GM15510 (cell line): Measurements from ENCODE around the gene PFN2.

ENCODE experiments used
- POLR2A ChIP-seq: IDR thresholded peaks from 3 replicates; pipeline ENCODE4 v1.6.1; 2011; ENCODE audit warnings: borderline replicate concordance; ENCODE audit not compliant: insufficient read length; ENCODE audit errors: extremely low read depth

PFN2 gene

DNA sequence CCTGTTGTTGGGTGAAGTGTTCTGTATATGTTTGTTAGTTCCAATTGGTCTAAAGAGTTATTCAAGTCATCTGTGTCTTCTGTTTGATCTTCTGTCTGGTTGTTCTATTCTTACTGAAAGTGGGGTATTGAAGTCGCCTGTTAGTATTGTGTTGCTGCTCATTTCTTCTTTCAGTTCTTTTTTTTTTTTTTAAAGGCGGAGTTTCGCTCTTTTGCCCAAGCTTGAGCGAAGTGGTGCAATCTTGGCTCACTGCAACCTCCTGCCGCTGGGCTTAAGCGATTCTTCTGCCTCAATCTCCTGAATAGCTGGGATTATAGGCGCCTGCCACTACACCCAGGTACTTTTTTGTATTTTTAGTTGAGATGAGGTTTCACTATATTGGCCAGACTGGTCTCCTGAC is 23.5 kb downstream of the PFN2 start:
- TF ChIP-seq POLR2A, result no peak

DNA sequence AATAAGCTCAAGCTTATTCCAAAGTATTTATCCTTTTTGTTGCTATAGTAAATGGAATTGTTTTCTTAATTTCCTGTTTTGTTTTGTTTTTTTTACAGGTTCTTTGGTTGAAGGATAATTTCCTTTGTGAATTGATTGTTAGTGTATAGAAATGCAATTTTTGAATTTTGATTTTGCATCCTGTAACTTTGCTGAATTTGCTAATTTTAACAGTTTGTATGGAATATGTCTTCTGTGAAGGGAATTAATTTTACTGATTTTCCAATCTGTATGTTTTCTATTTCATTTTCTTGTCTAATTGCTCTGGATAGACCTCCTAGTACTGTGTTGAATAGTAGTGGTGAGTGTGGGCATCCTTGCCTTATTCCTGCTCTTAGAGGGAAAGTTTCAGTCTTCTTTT is 28.3 kb downstream of the PFN2 start:
- TF ChIP-seq POLR2A, result no peak

DNA sequence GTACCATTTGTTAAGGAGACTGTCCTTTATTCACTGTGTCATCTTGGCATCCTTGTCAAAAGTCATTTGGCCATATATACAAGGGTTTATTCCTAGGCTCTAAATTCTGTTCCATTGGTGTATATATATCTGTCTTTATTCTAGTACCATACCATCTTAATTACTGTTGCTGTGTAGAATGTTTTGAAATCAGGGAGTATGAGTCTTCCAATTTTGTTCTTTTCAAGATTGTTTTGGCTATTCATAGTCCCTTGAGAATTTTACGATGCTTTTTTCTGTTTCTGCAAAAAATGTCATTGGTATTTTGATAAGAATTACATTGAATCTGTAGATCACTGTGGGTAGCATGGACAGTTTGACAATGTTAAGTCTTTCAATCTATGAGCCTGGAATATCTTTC is 28.7 kb downstream of the PFN2 start:
- no peak for TF ChIP-seq POLR2A

DNA sequence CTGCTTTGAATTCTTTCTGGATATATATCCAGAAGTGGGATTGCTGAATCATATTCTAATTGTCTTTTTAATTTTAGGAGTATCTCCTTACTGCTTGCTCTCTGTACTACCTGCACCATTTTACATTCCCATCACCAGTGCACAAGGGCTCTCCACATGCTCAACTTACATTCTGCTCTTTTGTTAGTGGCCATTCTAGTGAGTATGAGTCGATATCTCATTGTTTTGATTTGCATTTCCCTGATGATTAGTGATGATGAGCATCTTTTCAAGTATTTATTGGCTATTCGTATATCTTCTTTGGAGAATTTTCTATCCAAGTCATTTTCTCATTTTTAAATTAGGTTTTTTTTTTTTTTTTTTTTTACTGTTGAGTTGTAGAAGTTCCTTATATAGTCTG is 29.5 kb downstream of the PFN2 start:
- TF ChIP-seq POLR2A, result no peak

DNA sequence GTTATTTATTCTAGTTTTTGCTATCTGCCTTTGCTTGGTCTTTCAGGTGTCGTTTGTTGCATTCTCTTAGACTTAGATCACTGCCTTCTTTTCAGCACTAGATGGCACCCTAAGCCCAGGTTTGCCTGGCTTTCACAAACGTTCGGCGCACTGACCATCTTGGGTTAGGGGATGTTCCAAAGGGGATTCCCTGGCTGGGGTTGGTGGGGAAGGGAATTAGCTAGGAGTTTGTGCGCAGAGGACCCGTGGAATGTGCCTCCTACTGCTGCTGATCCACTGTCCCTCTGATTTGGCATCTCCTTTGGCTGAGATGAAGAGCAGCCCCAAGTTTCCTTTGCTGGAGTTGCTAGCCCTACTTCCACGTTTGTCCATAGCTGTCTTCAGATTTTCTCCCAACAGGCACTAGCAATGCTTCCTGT is 33.9 kb downstream of the PFN2 start:
- TF ChIP-seq POLR2A, result no peak

DNA sequence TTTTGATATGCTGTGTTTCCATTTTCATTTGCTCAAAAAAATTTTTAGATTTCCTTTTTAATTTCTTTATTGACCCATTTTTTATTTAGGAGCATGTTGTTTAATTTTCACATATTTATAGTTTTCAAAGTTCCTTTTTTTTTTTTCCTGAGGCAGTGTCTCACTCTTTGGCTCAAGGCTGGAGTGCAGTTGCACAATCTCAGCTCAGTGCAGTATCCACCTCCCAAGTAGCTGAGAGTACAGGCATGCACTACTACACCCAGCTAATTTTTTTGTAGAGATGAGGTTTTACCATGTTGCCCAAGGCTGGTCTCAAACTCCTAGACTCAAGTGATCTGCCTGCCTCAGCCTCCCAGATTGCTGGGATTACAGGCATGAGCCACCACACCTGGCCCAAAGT is 36.2 kb downstream of the PFN2 start:
- TF ChIP-seq POLR2A, result no peak

DNA sequence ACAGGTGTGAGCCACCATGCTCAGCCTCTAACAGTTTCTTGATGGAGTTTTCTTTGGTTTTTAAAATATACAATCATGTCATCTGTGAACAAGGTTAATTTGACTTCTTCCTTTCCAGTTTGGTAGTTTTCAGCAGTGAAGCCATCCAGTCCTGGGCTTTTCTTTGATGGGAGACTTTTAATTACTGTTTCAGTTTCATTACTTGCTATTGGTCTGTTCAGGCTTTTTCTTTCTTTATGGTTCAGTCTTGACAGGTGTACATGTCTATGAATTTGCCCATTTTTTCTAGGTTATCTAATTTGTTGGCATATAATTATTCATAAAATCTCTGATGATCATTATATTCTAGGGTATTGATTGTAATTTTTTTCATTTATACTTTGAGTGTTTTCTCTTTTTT is 36.8 kb downstream of the PFN2 start:
- TF ChIP-seq POLR2A, result no peak

DNA sequence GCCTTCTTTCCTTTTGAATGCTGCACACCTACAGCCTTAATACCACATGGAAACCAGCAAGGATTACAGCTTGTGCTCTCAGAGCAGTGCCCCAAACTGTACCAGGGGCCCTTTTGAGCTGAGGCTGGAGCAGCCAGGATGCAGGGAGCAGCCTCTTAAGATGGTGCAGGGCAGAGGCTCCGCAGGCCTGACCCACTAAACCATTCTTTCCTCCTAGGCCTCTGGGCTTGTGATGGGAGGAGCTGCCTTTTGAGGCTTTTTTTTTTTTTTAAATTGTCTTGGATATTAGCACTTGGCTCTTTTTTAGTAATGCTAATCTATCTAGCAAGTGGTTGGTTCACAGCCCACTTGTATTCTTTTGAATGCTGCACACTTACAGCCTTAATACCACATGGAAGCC is 37.7 kb downstream of the PFN2 start:
- TF ChIP-seq POLR2A, result no peak

DNA sequence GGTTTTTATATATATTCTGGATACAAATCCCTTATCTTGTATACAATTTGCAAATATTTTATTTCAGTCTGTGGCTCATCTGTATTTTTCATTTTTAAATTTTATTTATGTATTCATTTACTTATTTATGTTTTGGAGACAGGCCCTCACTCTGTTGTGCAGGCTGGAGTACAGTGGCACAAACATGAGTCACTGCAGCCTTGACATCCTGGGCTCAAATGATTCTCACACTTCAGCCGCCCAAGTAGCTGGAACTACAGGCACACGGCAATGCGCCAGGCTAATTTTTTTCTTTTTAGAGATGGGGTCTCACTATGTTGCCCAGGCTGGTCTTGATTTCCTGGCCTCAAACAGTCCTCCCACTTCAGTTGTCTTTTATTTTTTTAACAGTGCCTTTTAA is 50.6 kb downstream of the PFN2 start:
- TF ChIP-seq POLR2A, result no peak

DNA sequence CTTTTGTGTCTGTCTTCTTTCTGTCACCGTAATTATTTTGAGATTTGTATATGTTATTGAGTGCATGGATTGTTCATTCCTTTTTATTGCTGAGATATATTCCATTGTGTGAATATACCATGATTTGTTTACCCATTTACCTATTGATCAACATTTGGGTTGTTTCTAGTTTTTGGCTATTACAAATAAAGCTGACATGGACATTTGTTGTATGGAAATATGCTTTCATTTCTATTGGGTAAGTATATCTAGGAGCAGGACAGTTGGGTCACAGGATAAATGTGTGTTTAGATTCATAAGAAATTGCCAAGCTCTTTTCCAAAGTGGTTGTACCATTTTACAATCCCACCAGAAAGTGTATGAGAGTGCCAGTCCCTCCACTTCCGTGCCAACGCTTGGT is 51.2 kb downstream of the PFN2 start:
- no peak for TF ChIP-seq POLR2A

DNA sequence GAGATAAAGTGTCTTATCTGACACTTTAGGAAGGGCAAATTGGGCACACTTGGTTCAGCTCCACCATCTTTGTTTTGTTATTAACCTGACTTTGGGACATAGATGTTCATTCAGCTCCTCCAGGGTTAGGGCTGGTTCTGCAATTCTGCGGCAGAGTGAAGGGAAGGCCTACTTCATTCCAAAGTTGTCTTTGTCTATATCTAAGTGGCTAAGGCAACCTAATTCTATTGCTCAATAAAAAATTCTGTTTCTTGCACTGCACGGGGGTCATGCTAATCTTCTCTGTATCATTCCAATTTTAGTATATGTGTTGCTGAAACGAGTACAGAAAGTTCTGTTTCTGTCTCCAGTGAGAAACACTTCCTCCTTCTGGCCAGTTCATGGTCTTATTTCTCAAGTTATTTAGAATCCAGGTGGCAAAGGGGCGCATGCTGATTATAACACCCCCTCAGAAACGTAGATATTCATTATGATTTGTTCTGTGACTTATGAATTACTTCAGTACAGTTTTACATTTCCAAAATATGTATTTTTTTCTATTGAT is 53.5 kb downstream of the PFN2 start:
- no peak for TF ChIP-seq POLR2A
